ENCODE data around the gene PRR5L. TPM values are rescaled to one million over a fixed set of nuclear protein-coding genes. Genes with fewer than 3 reads are reported as not detected.

The PRR5L gene
- total RNA-seq, 2 experiments from 2014 or later = 7.0 to 8.1 TPM

DNA sequence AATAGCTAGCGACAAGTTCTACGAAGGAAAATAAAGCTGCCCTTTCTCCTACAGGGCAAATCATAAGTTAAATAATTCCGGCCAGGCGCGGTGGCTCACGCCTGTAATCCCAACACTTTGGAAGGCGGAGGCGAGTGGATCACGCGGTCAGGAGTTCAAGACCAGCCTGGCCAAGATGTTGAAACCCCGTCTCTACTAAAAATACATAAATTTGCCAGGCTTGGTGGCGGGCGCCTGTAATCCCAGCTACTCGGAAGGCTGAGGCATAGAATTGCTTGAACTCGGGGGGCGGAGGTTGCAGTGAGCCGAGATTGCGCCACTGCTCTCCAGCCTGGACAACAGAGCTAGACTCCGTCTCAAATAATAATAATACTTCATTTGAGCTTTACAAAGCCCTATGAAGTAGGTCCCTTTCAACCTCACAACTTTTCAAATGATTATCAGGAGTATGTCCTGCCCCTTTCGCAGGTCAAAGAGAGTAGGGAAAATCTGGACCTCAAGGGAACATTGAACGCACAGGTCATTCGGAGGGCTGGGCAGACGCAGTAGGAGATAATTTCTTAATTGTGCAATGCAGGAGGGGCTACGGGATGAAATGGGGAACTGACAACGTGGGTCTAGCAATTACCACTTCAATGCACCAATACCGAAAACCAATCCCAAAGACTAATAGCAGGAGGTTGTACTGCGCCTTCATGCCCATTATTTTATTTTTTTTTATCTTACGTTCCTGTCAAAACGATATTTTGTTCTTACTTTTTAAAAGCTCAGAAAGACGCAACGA, 7.5 kb upstream of the PRR5L start:
- H3K4me3 Mint-ChIP-seq = peak overlapping the region; percentile 82
- H3K9me3 Mint-ChIP-seq = no peaks in the 10 kb centered on the region
- TF ChIP-seq, protein P1, sequence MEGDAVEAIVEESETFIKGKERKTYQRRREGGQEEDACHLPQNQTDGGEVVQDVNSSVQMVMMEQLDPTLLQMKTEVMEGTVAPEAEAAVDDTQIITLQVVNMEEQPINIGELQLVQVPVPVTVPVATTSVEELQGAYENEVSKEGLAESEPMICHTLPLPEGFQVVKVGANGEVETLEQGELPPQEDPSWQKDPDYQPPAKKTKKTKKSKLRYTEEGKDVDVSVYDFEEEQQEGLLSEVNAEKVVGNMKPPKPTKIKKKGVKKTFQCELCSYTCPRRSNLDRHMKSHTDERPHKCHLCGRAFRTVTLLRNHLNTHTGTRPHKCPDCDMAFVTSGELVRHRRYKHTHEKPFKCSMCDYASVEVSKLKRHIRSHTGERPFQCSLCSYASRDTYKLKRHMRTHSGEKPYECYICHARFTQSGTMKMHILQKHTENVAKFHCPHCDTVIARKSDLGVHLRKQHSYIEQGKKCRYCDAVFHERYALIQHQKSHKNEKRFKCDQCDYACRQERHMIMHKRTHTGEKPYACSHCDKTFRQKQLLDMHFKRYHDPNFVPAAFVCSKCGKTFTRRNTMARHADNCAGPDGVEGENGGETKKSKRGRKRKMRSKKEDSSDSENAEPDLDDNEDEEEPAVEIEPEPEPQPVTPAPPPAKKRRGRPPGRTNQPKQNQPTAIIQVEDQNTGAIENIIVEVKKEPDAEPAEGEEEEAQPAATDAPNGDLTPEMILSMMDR (IDR thresholded peaks at IDR 0.05) = no peak
- no peak for DNase-seq
- intact Hi-C loops (cut with micrococcal nuclease) = no loop called here
- no peak for ATAC-seq
- ChIA-PET POLR2A (interaction anchor here (1.0 to 1.2 kb wide), 3 partner anchors 188 to 220 kb away, joined by 3 to 6 read pairs (median 4); no protein-coding TSS in a partner anchor), CTCF (interaction anchor here (1.0 to 9.2 kb wide), 5 partner anchors 9 to 212 kb away, joined by 3 to 163 read pairs (median 6); no protein-coding TSS in a partner anchor)
- no peaks in the 10 kb centered on the region for H3K36me3 Mint-ChIP-seq (ENCODE audit: low read depth)
- H3K27ac Mint-ChIP-seq = peak overlapping the region; percentile 86
- no peaks in the 10 kb centered on the region for H3K27me3 Mint-ChIP-seq
- H3K4me1 Mint-ChIP-seq (ENCODE audit: low read depth) = peaks cover 29% of the 10 kb centered on the region

DNA sequence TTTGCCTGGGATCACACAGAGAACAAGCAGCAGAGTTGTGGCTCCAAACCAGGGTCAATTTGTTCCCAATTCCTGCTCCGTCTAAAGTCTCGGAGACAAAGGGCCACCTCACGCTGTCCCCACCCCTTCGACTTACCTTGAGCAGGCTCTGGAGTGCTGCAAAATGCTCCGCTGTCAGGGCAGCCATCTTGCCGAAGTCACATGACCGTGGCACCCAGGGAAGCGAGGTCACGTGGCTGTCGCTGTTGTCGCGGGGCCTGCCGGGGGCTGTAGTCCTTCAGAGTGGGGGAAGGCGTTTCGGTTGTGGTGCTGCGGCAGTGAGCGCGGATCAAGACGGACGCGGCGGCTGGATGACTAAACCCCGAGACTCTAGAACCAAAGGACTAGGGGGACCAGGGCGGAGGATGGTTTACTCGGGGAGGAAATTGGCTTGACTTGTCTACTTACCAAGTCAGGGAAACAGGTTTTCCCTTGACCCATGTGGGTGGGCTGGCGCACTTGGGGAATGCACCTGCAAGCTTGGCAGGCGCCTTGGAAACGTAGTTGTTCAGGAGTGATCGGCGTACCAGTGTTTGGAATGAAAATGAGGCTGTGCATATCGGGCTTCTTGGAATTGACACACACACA, 6.7 kb upstream of the PRR5L start, which contains the start of gene COMMD9:
COMMD9 (minus strand) TSS at position 199 of the 627 bp plus-strand sequence; CDS start at position 187, 12 bp downstream.
- peak within 1 kb of the TSS; percentile 82 for H3K4me3 Mint-ChIP-seq
- POLR2A ChIA-PET = interaction anchor here (1.0 to 1.7 kb wide), 5 partner anchors 11 to 219 kb away, joined by 3 to 6 read pairs (median 4); no protein-coding TSS in a partner anchor
- H3K36me3 Mint-ChIP-seq (ENCODE audit: low read depth) = no peaks in the 10 kb centered on the region
- H3K9me3 Mint-ChIP-seq = no peaks in the 10 kb centered on the region
- TF ChIP-seq, protein P1 (IDR thresholded peaks at IDR 0.05) = no peak
- DNase-seq (peak; percentile 98), ATAC-seq (peak; percentile 99)
- intact Hi-C loops (cut with micrococcal nuclease) = no loop called here
- CTCF ChIA-PET = interaction anchor here (0.8 to 12.5 kb wide), 10 partner anchors 21 to 212 kb away, joined by 3 to 177 read pairs (median 4); no protein-coding TSS in a partner anchor
- peak within 1 kb of the TSS; percentile 86 for H3K27ac Mint-ChIP-seq
- peaks cover 29% of the 10 kb centered on the region for H3K4me1 Mint-ChIP-seq (ENCODE audit: low read depth)
- H3K27me3 Mint-ChIP-seq = no peaks in the 10 kb centered on the region

DNA sequence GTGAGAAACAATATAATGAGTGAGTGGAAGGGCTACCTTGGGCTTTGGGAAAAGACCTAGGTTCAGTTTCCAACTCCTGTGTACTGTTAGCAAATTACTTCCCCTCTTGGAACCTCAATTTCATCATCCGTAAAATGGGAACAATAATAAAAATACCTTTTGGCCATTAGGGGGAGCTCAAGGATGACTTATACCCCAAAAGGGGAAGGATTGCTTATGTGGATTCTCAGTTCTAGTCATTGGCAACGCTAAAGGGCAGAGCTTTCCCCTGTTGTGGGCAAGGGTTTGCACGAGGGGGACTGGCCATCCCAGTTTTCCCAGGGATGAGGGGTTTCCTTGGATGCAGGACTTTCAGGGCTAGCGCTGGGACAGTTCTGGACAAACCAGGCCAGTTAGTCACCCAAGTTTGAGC, 3.8 kb upstream of the PRR5L start:
- ATAC-seq (no peak), DNase-seq (no peak)
- intact Hi-C loops (cut with micrococcal nuclease) = loop anchor here (1.0 to 5.0 kb wide), 3 partner anchors 55 to 200 kb away; no protein-coding TSS in a partner anchor
- H3K36me3 Mint-ChIP-seq (ENCODE audit: low read depth) = no peaks in the 10 kb centered on the region
- peaks cover 15% of the 10 kb centered on the region for H3K4me1 Mint-ChIP-seq (ENCODE audit: low read depth)
- H3K4me3 Mint-ChIP-seq = no peak overlapping the region
- ChIA-PET CTCF (interaction anchor here (0.6 to 12.5 kb wide), 47 partner anchors 10 to 455 kb away, joined by 3 to 177 read pairs (median 4); partner anchors contain the start of gene TRAF6), POLR2A (interaction anchor here (0.6 to 1.5 kb wide), 5 partner anchors 44 to 532 kb away, joined by 3 to 4 read pairs (median 4); no protein-coding TSS in a partner anchor)
- no peak overlapping the region for H3K27ac Mint-ChIP-seq
- H3K27me3 Mint-ChIP-seq = no peaks in the 10 kb centered on the region
- H3K9me3 Mint-ChIP-seq = no peaks in the 10 kb centered on the region
- TF ChIP-seq, protein P1 (IDR thresholded peaks at IDR 0.05) = peak; percentile 85

DNA sequence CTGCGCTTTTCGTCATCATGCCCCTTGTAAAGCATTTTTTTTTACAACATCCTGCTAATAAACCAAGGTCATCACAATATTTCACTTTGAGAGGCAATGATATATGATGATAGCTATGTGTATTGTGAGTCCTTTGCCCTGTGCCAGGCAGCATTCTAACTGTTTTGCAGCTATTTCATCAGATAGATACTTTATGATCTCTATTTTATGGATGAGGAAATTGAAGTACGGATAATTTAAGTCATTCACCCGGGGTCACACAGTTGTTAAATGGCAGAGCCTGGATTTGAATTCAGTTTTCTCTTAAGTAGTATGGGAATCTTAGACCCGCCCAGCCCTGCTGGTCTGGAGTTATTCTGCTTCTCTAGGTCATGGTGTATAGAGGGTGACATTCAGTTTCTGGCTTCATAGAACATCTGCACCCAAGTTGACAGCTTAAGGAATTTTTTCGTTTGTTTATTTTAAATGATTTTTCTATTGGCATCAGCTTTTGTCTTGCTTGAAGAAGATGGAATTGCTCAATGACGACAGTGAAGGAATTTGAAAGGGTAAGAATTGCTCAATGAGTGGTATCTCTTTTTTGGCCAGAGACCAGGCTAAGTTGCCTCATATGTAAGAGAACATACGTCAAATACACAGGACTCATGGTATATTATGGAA, 926 bp downstream of the PRR5L start:
- no peak overlapping the region for H3K4me3 Mint-ChIP-seq
- TF ChIP-seq, protein P1 (IDR thresholded peaks at IDR 0.05) = no peak
- H3K9me3 Mint-ChIP-seq = no peaks in the 10 kb centered on the region
- DNase-seq (no peak), ATAC-seq (no peak)
- intact Hi-C loops (cut with micrococcal nuclease) = no loop called here
- peaks cover 4% of the 10 kb centered on the region for H3K27me3 Mint-ChIP-seq
- H3K36me3 Mint-ChIP-seq (ENCODE audit: low read depth) = no peaks in the 10 kb centered on the region
- POLR2A ChIA-PET = interaction anchor here (1.1 kb wide), 1 partner anchor 157 kb away, joined by 3 read pairs; no protein-coding TSS in a partner anchor
- no peak overlapping the region for H3K27ac Mint-ChIP-seq
- CTCF ChIA-PET = interaction anchor here (1.4 to 12.5 kb wide), 2 partner anchors 175 to 182 kb away, joined by 3 to 177 read pairs; no protein-coding TSS in a partner anchor
- H3K4me1 Mint-ChIP-seq (ENCODE audit: low read depth) = no peaks in the 10 kb centered on the region

Measured in activated CD8-positive, alpha-beta T cell treated with anti-CD3 and anti-CD28 coated beads for 36 hours (primary cell).